SHP77 (cell line): Measurements from ENCODE around the gene PLPPR3.
A peak's percentile ranks its signal among the peaks of the same experiment; 100 is the strongest.

ENCODE experiments used
- DNase-seq, 2 experiments: peaks; one replicate each; lab custom pipeline; 2025; lab: John Stamatoyannopoulos, UW

PLPPR3 gene

DNA sequence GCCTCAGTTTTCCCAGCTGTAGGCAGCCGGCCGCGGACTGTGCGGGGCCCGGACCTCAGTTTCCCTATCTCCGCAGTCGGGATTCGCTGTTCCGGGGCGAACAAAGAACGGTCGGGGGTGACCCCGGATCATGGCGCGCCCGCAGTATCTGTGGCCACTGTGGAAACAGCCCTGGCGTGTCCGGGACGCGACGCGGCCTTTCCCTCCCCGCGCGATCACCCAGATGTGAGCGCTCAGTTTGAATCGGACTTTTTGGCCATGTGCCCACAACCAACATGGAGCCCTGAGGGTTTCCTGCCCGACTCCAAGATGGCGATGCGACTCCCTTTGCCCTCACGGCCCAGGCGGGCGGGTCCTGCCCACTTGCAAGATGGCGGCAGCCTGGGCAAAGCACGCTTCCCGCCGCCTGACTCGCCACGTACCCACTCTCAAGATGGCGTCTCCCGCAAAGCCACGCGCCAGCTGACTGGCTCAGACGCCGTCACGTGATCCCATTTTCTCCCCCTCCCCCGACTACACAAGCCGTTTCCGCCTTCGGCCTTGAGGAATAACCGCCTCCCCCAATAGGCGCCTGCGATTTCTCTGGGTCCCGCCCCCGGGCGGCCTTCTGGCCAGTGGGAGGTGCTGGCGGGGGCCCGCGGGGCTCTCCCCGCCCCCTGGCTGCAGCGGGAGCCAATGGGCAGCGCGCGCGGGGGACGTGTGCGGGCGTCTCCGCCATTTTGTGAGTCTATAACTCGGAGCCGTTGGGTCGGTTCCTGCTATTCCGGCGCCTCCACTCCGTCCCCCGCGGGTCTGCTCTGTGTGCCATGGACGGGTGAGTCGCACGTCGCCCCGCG is 24.8 kb downstream of the PLPPR3 start, which contains the start of gene PTBP1:
Gene PTBP1, plus strand, starts transcription at position 761 of the 836 bp plus-strand sequence. Its CDS starts 46 bp downstream, at position 807.
- DNase-seq, result peak; percentile 99 to 100

DNA sequence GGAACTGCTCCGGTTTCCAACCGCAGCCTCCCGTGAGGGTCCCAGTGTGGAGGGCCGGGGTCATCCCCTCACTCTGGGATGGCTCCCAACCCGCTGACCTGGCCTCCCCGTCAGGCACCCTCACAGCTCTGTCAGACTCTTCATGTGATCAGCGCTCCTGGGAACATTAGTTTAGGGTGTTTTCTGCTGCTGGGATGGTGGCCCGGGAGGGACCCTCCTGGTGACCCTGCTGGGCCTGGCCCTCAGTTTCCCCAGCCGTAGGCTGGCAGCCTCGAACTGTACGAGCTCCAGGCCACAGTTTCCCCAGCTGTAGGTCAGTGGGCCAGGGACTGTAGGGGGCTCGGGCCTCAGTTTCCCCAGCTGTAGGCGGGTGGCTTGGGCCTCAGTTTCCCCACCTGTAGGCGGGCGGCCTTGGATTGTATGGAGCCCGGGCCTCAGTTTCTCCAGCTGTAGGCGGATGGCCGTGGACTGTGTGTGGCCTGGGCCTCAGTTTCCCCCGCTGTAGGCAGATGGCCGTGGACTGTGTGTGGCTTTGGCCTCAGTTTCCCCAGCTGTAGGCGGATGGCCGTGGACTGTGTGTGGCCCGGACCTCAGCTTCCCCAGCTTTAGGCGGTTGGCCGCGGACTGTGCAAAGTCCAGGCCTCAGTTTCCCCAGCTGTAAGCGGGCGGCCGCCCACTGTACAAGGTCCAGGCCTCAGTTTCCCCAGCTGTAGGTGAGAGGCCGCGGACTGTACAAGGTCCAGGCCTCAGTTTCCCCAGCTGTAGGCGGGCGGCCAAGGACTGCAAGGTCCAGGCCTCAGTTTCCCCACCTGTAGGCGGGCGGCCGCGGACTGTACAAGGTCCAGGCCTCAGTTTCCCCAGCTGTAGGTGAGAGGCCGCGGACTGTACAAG is 25.8 kb downstream of the PLPPR3 start:
- DNase-seq, result no peak

DNA sequence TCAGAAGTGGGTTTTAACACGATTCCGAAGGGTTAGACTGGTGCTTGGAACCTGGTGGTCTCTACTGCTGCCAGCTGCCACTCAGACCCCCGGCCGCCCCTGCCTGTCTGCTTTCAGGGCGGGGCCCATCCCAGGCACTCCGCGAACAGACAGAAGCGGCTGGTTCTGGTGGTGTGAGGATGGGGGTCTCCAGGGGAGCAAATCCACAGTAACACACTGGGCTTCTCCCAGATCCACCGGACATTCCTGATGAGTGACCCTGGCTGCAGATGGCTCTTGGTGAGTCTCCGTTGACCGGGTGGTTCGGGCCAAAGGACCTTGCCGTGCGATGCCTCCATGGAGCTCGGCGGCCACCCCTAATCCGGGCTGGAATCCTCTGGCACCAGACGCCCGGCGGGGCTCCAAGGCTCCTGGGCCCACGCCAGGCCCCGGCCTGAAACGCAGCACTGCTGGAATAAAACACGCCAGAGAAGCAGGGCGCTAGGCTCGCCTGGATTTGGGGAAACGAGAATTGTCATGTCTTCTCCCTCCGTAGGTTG is 26.6 kb downstream of the PLPPR3 start:
- no peak for DNase-seq

DNA sequence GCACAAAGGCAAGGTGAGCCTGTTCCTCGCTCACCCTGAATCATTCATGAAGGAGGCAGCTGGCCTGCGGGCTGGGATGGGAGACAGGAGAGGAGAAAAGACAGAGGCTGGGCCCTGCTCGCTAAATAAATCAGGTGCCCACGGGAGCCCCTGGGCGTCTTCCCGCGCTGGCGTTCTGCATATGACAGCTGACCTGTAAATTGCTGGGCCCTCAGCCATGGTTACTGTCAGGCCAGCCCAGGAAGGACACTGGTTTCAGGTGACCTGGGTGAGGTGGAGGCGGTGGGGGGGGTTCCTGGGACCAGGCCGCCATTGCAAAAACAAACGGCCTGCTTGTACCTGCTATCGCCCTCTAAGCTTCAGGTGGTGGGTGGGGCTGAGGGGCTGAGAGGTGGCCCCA is 27.9 kb downstream of the PLPPR3 start:
- no peak for DNase-seq

DNA sequence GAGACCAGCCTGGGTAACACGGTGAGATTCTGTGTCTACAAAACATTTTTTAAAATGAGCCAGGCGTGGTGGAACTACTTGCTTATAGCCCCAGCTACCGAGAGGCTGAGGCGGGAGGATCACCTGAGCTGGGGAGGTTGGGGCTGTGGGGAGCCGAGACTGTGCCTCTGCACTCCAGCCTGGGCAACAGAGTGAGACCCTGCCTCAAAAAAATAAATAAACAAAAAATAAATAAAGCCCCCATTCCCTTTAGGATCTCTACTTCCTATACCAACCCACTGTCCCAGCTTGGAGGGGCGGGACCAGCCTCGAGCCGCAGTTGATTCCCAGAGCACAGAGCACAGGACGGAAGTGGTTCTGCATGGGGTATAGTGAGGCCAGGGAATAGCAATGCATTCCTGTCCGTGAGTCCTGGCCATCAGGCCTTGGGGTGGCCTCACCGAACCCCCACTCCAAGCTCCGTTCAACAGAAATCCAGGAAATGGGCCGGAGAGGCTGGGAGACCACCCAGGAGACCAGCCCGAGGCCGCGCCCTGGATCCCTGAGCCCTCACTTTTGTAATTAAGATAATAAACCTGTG is 29.4 kb downstream of the PLPPR3 start:
- DNase-seq, result no peak

DNA sequence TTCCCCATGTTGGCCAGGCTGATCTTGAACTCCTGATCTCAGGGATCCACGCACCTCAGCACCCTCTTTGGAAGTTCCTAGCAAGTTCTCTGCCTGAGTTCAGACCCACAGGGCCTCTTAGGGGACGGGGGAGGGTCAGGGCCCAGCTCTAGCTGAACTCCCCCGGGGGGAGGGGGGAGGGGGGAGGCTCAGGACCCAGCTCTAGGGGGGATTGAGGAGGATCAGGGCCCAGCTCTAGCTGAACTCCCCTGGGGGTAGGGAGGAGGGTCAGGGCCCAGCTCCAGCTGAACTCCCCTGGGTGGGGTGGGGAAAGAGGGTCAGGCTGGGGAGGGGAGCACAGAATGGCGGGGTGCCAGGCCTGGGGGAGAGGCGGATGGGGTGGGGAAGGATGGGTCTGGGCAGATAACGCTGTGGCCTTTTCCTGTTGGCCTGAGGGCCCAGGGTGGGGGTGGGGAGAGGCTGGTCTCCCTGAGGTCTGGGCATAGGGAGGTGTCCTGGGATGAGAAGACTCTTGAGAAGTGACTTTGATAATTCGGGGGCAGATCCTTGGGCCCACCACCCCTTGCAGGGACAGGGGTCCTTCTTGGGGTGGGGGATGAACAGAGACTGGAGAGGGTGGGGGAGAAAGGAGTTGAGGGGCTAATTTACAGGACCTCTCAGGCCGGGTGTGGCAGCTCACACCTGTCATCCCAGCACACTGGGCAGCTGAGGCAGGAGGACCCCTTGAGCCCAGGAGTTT is 30.0 kb downstream of the PLPPR3 start:
- DNase-seq, result no peak

DNA sequence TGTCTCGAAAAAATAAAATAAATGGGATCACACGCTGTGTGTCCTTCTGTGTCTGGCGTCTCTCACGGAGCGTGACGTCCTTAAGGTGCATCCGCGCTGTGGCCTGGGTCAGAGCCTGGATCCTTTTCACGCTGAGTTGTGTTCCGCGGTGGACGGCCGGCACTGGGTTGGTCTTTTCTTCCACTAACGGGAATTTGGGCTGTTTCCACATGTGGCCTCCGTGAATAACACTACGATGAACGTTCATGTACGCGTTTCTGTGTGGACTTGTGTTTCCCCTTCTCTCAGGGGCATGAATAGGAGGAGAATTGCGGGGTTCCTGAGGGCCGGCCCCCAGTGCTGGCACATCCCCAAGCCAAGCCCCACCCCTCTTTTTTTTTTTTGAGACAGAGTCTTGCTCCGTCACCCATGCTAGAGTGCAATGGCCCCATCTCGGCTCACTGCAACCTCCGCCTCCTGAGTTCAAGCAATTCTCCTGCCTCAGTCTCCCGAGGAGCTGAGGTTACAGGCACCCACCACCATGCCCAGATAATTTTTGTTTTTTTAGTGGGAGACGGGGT is 30.7 kb downstream of the PLPPR3 start:
- no peak for DNase-seq

DNA sequence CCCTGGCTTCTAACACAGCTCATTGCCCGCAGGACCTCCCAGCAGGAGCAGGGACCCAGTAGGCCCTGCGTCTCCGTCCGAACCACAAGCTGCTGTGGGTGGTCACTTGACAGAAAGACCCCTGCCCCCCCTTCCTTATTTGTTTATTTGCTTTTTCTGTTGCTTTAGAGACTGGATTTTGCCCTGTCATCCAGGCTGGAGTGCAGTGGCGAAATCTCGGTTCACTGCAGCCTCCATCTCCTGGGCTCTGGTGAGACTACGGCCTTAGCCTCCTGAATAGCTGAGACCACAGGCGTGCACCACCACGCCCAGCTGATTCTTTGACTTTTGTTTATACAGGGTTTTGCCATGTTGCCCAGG is 32.1 kb downstream of the PLPPR3 start:
- no peak for DNase-seq

GRCh38 chr19:788983-789700 is 32.6 kb downstream of the PLPPR3 start:
- no peak for DNase-seq

DNA sequence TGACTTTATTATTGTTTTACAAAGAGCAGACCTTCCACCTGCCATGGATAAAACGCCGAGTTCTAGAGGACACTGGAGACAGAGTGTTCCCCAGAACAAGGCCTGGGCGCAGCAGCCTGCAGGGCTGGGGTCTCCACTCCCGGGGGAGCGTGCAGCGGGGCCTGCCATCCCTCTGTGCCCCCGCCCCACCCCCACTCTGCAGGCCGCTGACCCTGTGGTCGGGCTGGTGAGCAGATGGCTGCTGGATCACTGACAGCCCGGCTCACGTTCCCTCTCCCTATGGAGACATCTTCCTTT is 33.1 kb downstream of the PLPPR3 start:
- DNase-seq, result no peak

DNA sequence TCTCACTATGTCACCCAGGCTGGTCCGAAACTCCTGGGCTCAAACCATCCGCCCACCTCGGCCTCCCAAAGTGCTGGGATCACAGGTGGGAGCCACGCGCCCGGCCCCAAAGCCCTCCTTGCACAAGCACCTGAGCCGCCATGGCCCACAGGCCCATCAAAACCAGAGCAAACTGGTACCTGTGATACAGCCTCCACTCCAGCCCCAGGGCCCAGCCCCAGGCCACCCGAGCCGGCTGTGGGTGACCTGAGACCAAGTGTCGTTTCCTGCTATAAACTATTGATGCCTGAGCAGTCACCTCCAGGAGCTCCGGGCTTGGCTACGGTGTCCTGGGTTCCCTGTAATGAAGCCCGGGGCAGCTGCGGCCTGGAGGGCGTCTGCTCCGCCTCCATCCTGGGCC is 34.2 kb downstream of the PLPPR3 start:
- no peak for DNase-seq

- DNase-seq, result no peak
These were observed 37.2 kb downstream of the PLPPR3 start for GRCh38 chr19:784541-784940.

GRCh38 chr19:782878-783668 is 38.7 kb downstream of the PLPPR3 start:
- DNase-seq, result no peak

- DNase-seq, result no peak
These were observed 39.4 kb downstream of the PLPPR3 start for GRCh38 chr19:782185-782877.

- no peak for DNase-seq
These were observed 40.0 kb downstream of the PLPPR3 start for GRCh38 chr19:781800-782184.

- DNase-seq, result no peak
These were observed 40.8 kb downstream of the PLPPR3 start for GRCh38 chr19:780935-781334.

DNA sequence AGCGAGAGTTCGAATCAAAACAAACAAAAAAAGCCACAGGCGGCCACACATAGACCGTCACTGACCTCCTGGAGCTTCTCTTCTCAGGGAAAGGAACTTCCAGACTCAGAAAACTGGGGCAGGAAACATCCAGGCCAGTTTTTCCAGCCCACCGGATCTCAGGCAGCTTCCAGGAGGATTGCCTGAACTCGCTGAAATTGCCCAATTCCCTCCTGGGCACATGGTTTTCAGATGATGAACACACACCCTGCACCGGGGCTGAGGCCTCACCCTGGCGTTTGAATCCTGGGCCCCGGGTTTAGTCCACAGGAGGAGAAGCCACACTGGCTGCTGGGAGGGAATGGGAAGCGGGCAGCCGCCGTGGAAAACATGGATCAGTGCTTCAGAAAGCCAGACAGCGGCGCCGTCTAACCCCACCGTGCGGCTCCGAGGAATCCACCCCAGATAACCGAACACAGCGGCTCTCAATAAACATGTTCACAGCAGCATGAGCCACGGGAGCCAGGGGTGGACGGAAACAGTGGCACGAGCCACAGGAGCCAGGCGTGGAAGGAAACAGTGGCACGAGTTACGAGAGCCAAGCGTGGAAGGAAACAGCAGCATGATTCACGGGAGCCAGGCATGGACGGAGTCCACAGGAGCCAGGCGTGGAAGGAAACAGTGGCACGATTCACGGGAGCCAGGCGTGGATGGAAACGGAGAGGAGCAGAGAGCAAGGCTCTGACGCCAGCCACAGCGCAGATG is 42.7 kb downstream of the PLPPR3 start:
- DNase-seq, result no peak

DNA sequence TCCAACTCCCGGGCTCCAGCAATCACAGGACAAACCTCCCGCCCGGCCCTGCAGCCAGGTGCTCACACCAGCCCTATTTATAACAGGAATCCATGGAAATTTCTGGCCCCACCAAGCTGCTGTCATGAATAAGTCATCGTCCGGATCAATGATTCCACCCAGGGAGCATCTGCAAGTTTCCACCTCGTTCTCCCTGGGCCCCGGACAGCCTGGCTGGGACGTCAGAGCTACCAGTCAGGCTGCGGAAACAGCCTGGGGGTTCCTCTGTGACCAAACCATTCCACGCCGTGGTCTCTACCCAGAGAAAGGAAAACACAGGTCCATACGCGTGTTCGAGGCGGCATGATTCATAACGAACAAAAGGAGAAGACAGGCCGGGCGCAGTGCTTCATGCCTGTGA is 45.2 kb downstream of the PLPPR3 start:
- no peak for DNase-seq
